ENCODE data around the gene PIGBOS1. TPM values are rescaled to one million over a fixed set of nuclear protein-coding genes. Genes with fewer than 3 reads are reported as not detected.

Gene PIGBOS1
- total RNA-seq, 2 experiments from 2014 or later, result 6.2 to 10.1 TPM

GRCh38 chr15:55276324-55276723, 42.6 kb downstream of the PIGBOS1 start:
- H3K27ac Mint-ChIP-seq, result peak overlapping the region; percentile 94
- no peak overlapping the region for H3K27ac ChIP-seq (ENCODE audit: low read depth in 1 of 2, low read length in 2 of 2)
- H3K9me3 ChIP-seq (ENCODE audit: control insufficient read depth in 1 of 2, insufficient read depth in 1 of 2, low read length in 2 of 2), result no peaks in the 10 kb centered on the region
- no peaks in the 10 kb centered on the region for H3K9me3 Mint-ChIP-seq
- POLR2A ChIA-PET, result interaction anchor here (2.0 to 4.4 kb wide), 4 partner anchors 9 to 80 kb away, joined by 7 to 37 read pairs (median 10); partner anchors contain the start of gene RSL24D1
- ATAC-seq (ENCODE audit: poor library complexity) (no peak), DNase-seq (no peak)
- no peaks in the 10 kb centered on the region for H3K27me3 Mint-ChIP-seq
- H3K27me3 ChIP-seq (ENCODE audit: control insufficient read depth in 1 of 2, insufficient read depth in 2 of 2, low read length in 2 of 2), result no peaks in the 10 kb centered on the region
- intact Hi-C loops (cut with DNase I, micrococcal nuclease), result no loop called here
- CTCF ChIA-PET, result interaction anchor here (1.0 to 2.0 kb wide), 2 partner anchors 8 to 59 kb away, joined by 3 to 5 read pairs; no protein-coding TSS in a partner anchor
- H3K36me3 Mint-ChIP-seq (ENCODE audit: low read depth), result no peaks in the 10 kb centered on the region
- H3K4me3 Mint-ChIP-seq, result no peak overlapping the region
- H3K36me3 ChIP-seq (ENCODE audit: insufficient read depth, low read length), result no peaks in the 10 kb centered on the region
- no peak overlapping the region for H3K4me3 ChIP-seq (ENCODE audit: low read length)
- peaks cover 73% of the 10 kb centered on the region for H3K4me1 Mint-ChIP-seq (ENCODE audit: low read depth)
- peaks cover 42% of the 10 kb centered on the region for H3K4me1 ChIP-seq (ENCODE audit: insufficient read depth, low read length)
- TF ChIP-seq, protein P1, sequence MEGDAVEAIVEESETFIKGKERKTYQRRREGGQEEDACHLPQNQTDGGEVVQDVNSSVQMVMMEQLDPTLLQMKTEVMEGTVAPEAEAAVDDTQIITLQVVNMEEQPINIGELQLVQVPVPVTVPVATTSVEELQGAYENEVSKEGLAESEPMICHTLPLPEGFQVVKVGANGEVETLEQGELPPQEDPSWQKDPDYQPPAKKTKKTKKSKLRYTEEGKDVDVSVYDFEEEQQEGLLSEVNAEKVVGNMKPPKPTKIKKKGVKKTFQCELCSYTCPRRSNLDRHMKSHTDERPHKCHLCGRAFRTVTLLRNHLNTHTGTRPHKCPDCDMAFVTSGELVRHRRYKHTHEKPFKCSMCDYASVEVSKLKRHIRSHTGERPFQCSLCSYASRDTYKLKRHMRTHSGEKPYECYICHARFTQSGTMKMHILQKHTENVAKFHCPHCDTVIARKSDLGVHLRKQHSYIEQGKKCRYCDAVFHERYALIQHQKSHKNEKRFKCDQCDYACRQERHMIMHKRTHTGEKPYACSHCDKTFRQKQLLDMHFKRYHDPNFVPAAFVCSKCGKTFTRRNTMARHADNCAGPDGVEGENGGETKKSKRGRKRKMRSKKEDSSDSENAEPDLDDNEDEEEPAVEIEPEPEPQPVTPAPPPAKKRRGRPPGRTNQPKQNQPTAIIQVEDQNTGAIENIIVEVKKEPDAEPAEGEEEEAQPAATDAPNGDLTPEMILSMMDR (IDR thresholded peaks at IDR 0.05), result no peak

- ChIA-PET POLR2A (interaction anchor here (1.0 to 1.4 kb wide), 2 partner anchors 12 to 73 kb away, joined by 3 read pairs; no protein-coding TSS in a partner anchor), CTCF (interaction anchor here (0.6 to 1.0 kb wide), 3 partner anchors 17 to 22 kb away, joined by 3 read pairs; no protein-coding TSS in a partner anchor)
- no peaks in the 10 kb centered on the region for H3K9me3 Mint-ChIP-seq
- peaks cover 14% of the 10 kb centered on the region for H3K36me3 Mint-ChIP-seq (ENCODE audit: low read depth)
- no peaks in the 10 kb centered on the region for H3K9me3 ChIP-seq (ENCODE audit: control insufficient read depth in 1 of 2, insufficient read depth in 1 of 2, low read length in 2 of 2)
- no peak overlapping the region for H3K27ac ChIP-seq (ENCODE audit: low read depth in 1 of 2, low read length in 2 of 2)
- peaks cover 48% of the 10 kb centered on the region for H3K4me1 ChIP-seq (ENCODE audit: insufficient read depth, low read length)
- no peaks in the 10 kb centered on the region for H3K27me3 Mint-ChIP-seq
- H3K27ac Mint-ChIP-seq, result peak overlapping the region; percentile 1
- TF ChIP-seq, protein P1 (IDR thresholded peaks at IDR 0.05), result no peak
- peaks cover 4% of the 10 kb centered on the region for H3K36me3 ChIP-seq (ENCODE audit: insufficient read depth, low read length)
- ATAC-seq (ENCODE audit: poor library complexity) (no peak), DNase-seq (no peak)
- H3K4me1 Mint-ChIP-seq (ENCODE audit: low read depth), result peaks cover 73% of the 10 kb centered on the region
- no peaks in the 10 kb centered on the region for H3K27me3 ChIP-seq (ENCODE audit: control insufficient read depth in 1 of 2, insufficient read depth in 2 of 2, low read length in 2 of 2)
- no peak overlapping the region for H3K4me3 Mint-ChIP-seq
- intact Hi-C loops (cut with DNase I, micrococcal nuclease), result no loop called here
- H3K4me3 ChIP-seq (ENCODE audit: low read length), result no peak overlapping the region
Measured at GRCh38 chr15:55270291-55270690, 48.6 kb downstream of the PIGBOS1 start.

GRCh38 chr15:55268176-55268695, 50.7 kb downstream of the PIGBOS1 start:
- DNase-seq, result no peak
- peaks cover 21% of the 10 kb centered on the region for H3K36me3 Mint-ChIP-seq (ENCODE audit: low read depth)
- CTCF ChIA-PET, result interaction anchor here (0.9 to 2.0 kb wide), 4 partner anchors 9 to 167 kb away, joined by 3 to 5 read pairs (median 4); no protein-coding TSS in a partner anchor
- ATAC-seq (ENCODE audit: poor library complexity), result no peak
- H3K27me3 Mint-ChIP-seq, result no peaks in the 10 kb centered on the region
- TF ChIP-seq, protein P1 (IDR thresholded peaks at IDR 0.05), result no peak
- intact Hi-C loops (cut with DNase I, micrococcal nuclease), result loop anchor here in 1 of 2 experiments (2.0 kb wide), 1 partner anchor 21 kb away; the partner anchor contains the start of gene RAB27A
- Histone ChIP-seq H3K4me1 (ENCODE audit: insufficient read depth, low read length) (peaks cover 42% of the 10 kb centered on the region), H3K27me3 (ENCODE audit: control insufficient read depth in 1 of 2, insufficient read depth in 2 of 2, low read length in 2 of 2) (no peaks in the 10 kb centered on the region), H3K27ac (ENCODE audit: low read depth in 1 of 2, low read length in 2 of 2) (peak overlapping the region; percentile 52 to 82), H3K9me3 (ENCODE audit: control insufficient read depth in 1 of 2, insufficient read depth in 1 of 2, low read length in 2 of 2) (no peaks in the 10 kb centered on the region), H3K36me3 (ENCODE audit: insufficient read depth, low read length) (peaks cover 4% of the 10 kb centered on the region), H3K4me3 (ENCODE audit: low read length) (peak overlapping the region; percentile 45)
- peak overlapping the region; percentile 89 for H3K27ac Mint-ChIP-seq
- POLR2A ChIA-PET, result interaction anchor here (1.2 to 2.5 kb wide), 11 partner anchors 9 to 140 kb away, joined by 3 to 37 read pairs (median 10); partner anchors contain the start of genes CCPG1, PIERCE2, PIGB and PIGBOS1
- H3K9me3 Mint-ChIP-seq, result no peaks in the 10 kb centered on the region
- peak overlapping the region; percentile 70 for H3K4me3 Mint-ChIP-seq
- H3K4me1 Mint-ChIP-seq (ENCODE audit: low read depth), result peaks cover 63% of the 10 kb centered on the region

Data from CD4-positive, alpha-beta T cell (primary cell).